ENCODE data around the gene IL1F10.

The IL1F10 gene

GRCh38 chr2:113021312-113021711, 46.5 kb upstream of the IL1F10 start:
- Histone ChIP-seq H3K9me3 (ENCODE audit: control insufficient read depth, insufficient read depth, low read depth, low read length) (no peaks in the 10 kb centered on the region), H3K36me3 (ENCODE audit: control insufficient read depth in 2 of 2, insufficient read depth in 1 of 2, low read length in 2 of 2) (no peaks in the 10 kb centered on the region), H3K4me3 (ENCODE audit: low read depth, low read length) (no peak overlapping the region), H3K4me1 (ENCODE audit: control insufficient read depth, insufficient read depth, low read length) (no peaks in the 10 kb centered on the region), H3K27ac (ENCODE audit: extremely low read depth, low read depth, low read length) (no peak overlapping the region)
- TF ChIP-seq, protein P1, sequence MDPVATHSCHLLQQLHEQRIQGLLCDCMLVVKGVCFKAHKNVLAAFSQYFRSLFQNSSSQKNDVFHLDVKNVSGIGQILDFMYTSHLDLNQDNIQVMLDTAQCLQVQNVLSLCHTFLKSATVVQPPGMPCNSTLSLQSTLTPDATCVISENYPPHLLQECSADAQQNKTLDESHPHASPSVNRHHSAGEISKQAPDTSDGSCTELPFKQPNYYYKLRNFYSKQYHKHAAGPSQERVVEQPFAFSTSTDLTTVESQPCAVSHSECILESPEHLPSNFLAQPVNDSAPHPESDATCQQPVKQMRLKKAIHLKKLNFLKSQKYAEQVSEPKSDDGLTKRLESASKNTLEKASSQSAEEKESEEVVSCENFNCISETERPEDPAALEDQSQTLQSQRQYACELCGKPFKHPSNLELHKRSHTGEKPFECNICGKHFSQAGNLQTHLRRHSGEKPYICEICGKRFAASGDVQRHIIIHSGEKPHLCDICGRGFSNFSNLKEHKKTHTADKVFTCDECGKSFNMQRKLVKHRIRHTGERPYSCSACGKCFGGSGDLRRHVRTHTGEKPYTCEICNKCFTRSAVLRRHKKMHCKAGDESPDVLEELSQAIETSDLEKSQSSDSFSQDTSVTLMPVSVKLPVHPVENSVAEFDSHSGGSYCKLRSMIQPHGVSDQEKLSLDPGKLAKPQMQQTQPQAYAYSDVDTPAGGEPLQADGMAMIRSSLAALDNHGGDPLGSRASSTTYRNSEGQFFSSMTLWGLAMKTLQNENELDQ (tag by site-specific recombination; IDR thresholded peaks at IDR 0.05; ENCODE audit: low read depth) = no peak
- TF ChIP-seq, protein P2, sequence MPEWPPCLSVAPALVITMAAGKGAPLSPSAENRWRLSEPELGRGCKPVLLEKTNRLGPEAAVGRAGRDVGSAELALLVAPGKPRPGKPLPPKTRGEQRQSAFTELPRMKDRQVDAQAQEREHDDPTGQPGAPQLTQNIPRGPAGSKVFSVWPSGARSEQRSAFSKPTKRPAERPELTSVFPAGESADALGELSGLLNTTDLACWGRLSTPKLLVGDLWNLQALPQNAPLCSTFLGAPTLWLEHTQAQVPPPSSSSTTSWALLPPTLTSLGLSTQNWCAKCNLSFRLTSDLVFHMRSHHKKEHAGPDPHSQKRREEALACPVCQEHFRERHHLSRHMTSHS (tag by site-specific recombination; IDR thresholded peaks at IDR 0.05) = no peak
- no peak for TF ChIP-seq ZNF837 (tag by site-specific recombination; IDR thresholded peaks at IDR 0.05)
- TF ChIP-seq, protein P3, sequence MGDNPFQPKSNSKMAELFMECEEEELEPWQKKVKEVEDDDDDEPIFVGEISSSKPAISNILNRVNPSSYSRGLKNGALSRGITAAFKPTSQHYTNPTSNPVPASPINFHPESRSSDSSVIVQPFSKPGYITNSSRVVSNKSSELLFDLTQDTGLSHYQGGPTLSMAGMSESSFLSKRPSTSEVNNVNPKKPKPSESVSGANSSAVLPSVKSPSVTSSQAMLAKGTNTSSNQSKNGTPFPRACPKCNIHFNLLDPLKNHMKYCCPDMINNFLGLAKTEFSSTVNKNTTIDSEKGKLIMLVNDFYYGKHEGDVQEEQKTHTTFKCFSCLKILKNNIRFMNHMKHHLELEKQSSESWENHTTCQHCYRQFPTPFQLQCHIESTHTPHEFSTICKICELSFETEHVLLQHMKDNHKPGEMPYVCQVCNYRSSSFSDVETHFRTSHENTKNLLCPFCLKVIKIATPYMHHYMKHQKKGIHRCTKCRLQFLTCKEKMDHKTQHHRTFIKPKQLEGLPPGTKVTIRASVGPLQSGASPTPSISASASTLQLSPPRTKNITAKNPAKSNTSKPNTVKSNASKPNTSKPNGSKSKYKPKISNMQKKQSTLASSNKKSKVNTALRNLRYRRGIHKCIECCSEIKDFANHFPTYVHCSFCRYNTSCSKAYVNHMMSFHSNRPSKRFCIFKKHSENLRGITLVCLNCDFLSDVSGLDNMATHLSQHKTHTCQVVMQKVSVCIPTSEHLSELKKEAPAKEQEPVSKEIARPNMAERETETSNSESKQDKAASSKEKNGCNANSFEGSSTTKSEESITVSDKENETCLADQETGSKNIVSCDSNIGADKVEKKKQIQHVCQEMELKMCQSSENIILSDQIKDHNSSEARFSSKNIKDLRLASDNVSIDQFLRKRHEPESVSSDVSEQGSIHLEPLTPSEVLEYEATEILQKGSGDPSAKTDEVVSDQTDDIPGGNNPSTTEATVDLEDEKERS (tag by site-specific recombination; IDR thresholded peaks at IDR 0.05) = no peak
- TF ChIP-seq ZNF768 (tag by site-specific recombination; IDR thresholded peaks at IDR 0.05) = no peak
- no peak for TF ChIP-seq ZNF76 (tag by site-specific recombination; IDR thresholded peaks at IDR 0.05; ENCODE audit: borderline replicate concordance, low read depth)
- TF ChIP-seq ZNF274 (IDR thresholded peaks at IDR 0.05; ENCODE audit: low read length) = no peak
- no peak for TF ChIP-seq ZNF274 (tag by site-specific recombination; IDR thresholded peaks at IDR 0.05; ENCODE audit: borderline replicate concordance)
- no peak for TF ChIP-seq ZNF121 (tag by site-specific recombination; IDR thresholded peaks at IDR 0.05)
- TF ChIP-seq TCF7L2 (IDR thresholded peaks at IDR 0.05; ENCODE audit: borderline replicate concordance, low read depth, low read length) = no peak
- no peak for TF ChIP-seq ZNF830 (tag by site-specific recombination; IDR thresholded peaks at IDR 0.05; ENCODE audit: low read depth)
- TF ChIP-seq KLF8 (tag by site-specific recombination; IDR thresholded peaks at IDR 0.05) = no peak
- ChIA-PET POLR2A (no interaction called here), CTCF (no interaction called here)

GRCh38 chr2:113024764-113025163, 43.0 kb upstream of the IL1F10 start:
- Histone ChIP-seq H3K4me1 (ENCODE audit: control insufficient read depth, insufficient read depth, low read length) (no peaks in the 10 kb centered on the region), H3K4me3 (ENCODE audit: low read depth, low read length) (no peak overlapping the region), H3K36me3 (ENCODE audit: control insufficient read depth in 2 of 2, insufficient read depth in 1 of 2, low read length in 2 of 2) (no peaks in the 10 kb centered on the region), H3K27ac (ENCODE audit: extremely low read depth, low read depth, low read length) (no peak overlapping the region), H3K9me3 (ENCODE audit: control insufficient read depth, insufficient read depth, low read depth, low read length) (no peaks in the 10 kb centered on the region)
- ChIA-PET CTCF (no interaction called here), POLR2A (no interaction called here)
- TF ChIP-seq KLF8 (tag by site-specific recombination; IDR thresholded peaks at IDR 0.05) = no peak
- TF ChIP-seq ZSCAN5A (tag by site-specific recombination; IDR thresholded peaks at IDR 0.05) = no peak
- TF ChIP-seq ZNF510 (tag by site-specific recombination; IDR thresholded peaks at IDR 0.05; ENCODE audit: insufficient replicate concordance) = no peak
- TF ChIP-seq ZNF561 (tag by site-specific recombination; IDR thresholded peaks at IDR 0.05; ENCODE audit: borderline replicate concordance) = no peak
- no peak for TF ChIP-seq ZNF777 (tag by site-specific recombination; IDR thresholded peaks at IDR 0.05; ENCODE audit: borderline replicate concordance)
- no peak for TF ChIP-seq KLF10 (tag by site-specific recombination; IDR thresholded peaks at IDR 0.05)
- TF ChIP-seq ZBTB20 (tag by site-specific recombination; IDR thresholded peaks at IDR 0.05) = no peak
- no peak for TF ChIP-seq ZNF660 (tag by site-specific recombination; IDR thresholded peaks at IDR 0.05)
- no peak for TF ChIP-seq ZNF221 (tag by site-specific recombination; IDR thresholded peaks at IDR 0.05; ENCODE audit: borderline replicate concordance)
- no peak for TF ChIP-seq ZNF768 (tag by site-specific recombination; IDR thresholded peaks at IDR 0.05)
- TF ChIP-seq ZNF580 (tag by site-specific recombination; IDR thresholded peaks at IDR 0.05) = no peak
- no peak for TF ChIP-seq KLF7 (tag by site-specific recombination; IDR thresholded peaks at IDR 0.05; ENCODE audit: borderline replicate concordance)
- TF ChIP-seq ZIC2 (tag by site-specific recombination; IDR thresholded peaks at IDR 0.05) = no peak
- TF ChIP-seq ZNF837 (tag by site-specific recombination; IDR thresholded peaks at IDR 0.05) = no peak
- TF ChIP-seq PATZ1 (tag by site-specific recombination; IDR thresholded peaks at IDR 0.05) = no peak
- TF ChIP-seq ZNF24 (tag by site-specific recombination; IDR thresholded peaks at IDR 0.05) = no peak
